Stomach smooth muscle (tissue), 2 donors: ENCODE measurements around the gene ARL6IP5.
A peak's percentile ranks its signal among the peaks of the same experiment; 100 is the strongest.

Experiments used
- H3K27ac ChIP-seq: one replicate; pipeline ENCODE4 v1.7.0; 2013; ENCODE audit warnings: mild to moderate bottlenecking, low read length, inconsistent platforms
- H3K27me3 ChIP-seq, 2 donors: one replicate each; pipeline ENCODE4 v1.7.0; 2013; ENCODE audit warnings: low read length in 2 of 2; ENCODE audit not compliant: insufficient read depth in 2 of 2, control insufficient read depth in 1 of 2
- H3K36me3 ChIP-seq, 2 donors: one replicate each; pipeline ENCODE4 v1.7.0; 2013; ENCODE audit warnings: low read length in 2 of 2; ENCODE audit not compliant: control insufficient read depth in 2 of 2, insufficient read depth in 2 of 2
- H3K4me1 ChIP-seq: one replicate; pipeline ENCODE4 v1.7.0; 2013; ENCODE audit warnings: low read length; ENCODE audit not compliant: control insufficient read depth, insufficient read depth
- H3K4me3 ChIP-seq, 2 donors: one replicate each; pipeline ENCODE4 v1.7.0; 2013; ENCODE audit warnings: low read length in 2 of 2
- H3K9ac ChIP-seq, 2 donors: one replicate each; pipeline ENCODE4 v1.7.0; 2013; ENCODE audit warnings: low read length in 2 of 2, mild to moderate bottlenecking in 1 of 2
- H3K9me3 ChIP-seq, 2 donors: one replicate each; pipeline ENCODE4 v1.7.0; 2013; ENCODE audit warnings: low read length in 2 of 2; ENCODE audit not compliant: control insufficient read depth in 2 of 2
- donor health status: healthy.
- donor health status: Pancreatic carcinoma.

The ARL6IP5 gene

GRCh38 chr3:69066121-69066520 lies 18.6 kb upstream of the ARL6IP5 start:
- no peaks in the 10 kb centered on the region for H3K27me3 ChIP-seq
- no peaks in the 10 kb centered on the region for H3K9me3 ChIP-seq
- H3K36me3 ChIP-seq = peaks cover 8 to 17% of the 10 kb centered on the region in 2 donors
- no peaks in the 10 kb centered on the region for H3K4me1 ChIP-seq
- H3K27ac ChIP-seq = no peak overlapping the region
- no peak overlapping the region for H3K9ac ChIP-seq
- H3K4me3 ChIP-seq = no peak overlapping the region

DNA sequence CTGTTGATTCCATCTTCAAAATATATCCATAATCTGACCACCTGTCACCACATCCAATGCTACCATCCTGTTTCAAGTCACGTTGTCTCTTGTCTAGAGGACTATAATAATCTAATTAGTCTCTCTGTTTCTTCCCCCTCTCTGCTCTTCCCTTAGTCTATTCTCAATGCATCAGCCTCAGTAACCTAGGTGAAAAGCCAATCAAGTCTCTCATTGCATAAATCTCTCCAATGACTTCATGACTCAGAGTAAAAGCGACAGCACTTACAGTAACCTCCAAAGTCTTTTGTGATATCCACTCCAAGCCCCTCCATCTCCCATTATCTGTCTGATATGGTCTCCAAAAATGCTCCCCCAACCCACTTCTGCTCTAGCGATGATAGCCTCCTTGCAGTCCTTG lies 11.8 kb upstream of the ARL6IP5 start:
- H3K9me3 ChIP-seq = no peaks in the 10 kb centered on the region
- H3K4me1 ChIP-seq = no peaks in the 10 kb centered on the region
- no peak overlapping the region for H3K9ac ChIP-seq
- peaks cover 7 to 23% of the 10 kb centered on the region in 2 donors for H3K36me3 ChIP-seq
- H3K27me3 ChIP-seq = no peaks in the 10 kb centered on the region
- H3K27ac ChIP-seq = no peak overlapping the region
- H3K4me3 ChIP-seq = no peak overlapping the region

DNA sequence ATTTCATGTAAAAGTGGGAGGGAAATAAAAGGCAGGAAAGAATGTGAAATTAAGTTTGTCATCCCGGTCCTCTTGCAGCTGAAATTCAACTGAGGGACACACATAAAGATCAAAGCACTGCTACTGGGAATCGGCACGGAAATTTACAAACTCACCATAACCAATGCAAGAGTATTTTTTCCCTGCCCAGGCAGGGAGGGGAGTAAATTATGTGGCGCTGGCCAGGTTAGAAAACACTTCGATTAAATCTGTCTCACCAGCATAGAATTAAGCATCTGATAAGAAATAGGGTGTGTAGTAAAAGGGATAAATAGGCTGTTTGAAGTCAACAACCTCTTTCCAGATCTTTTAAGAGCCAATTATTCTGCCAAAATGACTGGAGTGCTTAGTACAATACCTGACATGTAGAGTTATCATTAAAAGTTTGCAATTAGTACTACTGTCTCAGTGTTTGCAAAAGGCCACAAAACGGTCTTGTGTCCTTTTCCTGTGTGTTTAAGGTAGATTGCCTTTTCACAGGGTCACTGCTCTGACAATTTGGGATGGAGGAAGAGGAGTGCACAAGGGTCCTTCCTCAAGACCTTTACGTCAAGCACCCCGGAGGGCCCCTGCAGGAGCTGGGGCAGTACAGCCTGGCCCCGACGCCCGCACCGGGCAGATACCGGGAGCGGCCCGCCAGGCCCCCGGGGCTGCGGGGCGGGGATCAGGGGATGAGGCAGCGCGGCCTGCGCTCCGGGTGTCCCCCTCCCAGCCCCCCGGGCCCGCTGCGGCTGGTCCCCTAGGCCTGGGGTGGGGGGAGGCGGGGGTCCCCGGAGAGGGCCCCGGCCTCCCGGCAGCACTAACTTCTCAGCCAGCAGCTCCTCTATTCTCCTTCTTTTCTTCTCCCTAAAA lies 5.2 kb upstream of the ARL6IP5 start:
- no peaks in the 10 kb centered on the region for H3K27me3 ChIP-seq
- H3K36me3 ChIP-seq = no peaks in the 10 kb centered on the region
- H3K9me3 ChIP-seq = no peaks in the 10 kb centered on the region
- H3K4me1 ChIP-seq = peaks cover 21% of the 10 kb centered on the region
- H3K4me3 ChIP-seq = peak overlapping the region; percentile 74 to 82
- peak overlapping the region; percentile 69 to 75 for H3K9ac ChIP-seq
- H3K27ac ChIP-seq = no peak overlapping the region

DNA sequence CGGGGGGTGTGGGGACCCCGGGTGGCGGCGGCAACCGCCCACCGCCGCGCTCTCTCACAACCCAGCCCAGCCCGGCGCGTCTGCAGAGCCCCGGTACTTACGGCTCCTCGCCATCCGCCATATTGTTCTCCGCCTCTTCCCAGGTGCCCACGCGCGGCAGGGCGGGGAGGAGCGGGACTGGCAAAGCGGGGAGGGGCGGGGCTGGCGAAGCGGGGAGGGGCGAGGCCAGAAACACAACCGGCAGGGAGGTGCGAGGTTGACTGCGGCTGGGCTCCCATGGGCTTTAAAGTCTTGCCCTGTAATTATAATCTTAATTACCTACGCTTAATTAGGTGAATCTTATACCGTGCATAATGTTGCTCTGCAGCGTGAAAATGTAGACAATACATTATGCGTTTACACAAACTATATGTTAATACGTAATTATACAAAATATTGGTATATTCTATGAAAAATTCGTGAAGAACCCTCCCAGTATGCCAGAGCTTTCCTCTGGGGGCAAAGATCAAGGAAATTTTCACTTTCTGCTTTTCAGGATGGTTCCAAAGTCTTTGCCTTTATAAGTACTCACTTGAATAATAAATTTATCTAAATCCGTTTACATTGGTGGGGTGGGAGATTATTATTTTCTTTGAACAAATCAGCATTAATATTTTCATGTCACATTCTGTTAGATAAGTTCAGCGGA lies 4.4 kb upstream of the ARL6IP5 start, which contains the start of gene UBA3:
Gene UBA3, minus strand, starts transcription at position 133 of the 688 bp plus-strand sequence. Its CDS starts 12 bp downstream, at position 121.
- Histone ChIP-seq H3K9ac (peak within 1 kb of the TSS; percentile 69 to 75), H3K9me3 (no peaks in the 10 kb centered on the region), H3K36me3 (no peaks in the 10 kb centered on the region), H3K4me3 (peak within 1 kb of the TSS; percentile 74 to 82), H3K4me1 (peaks cover 23% of the 10 kb centered on the region), H3K27me3 (no peaks in the 10 kb centered on the region), H3K27ac (no peak within 1 kb of the TSS)

- Histone ChIP-seq H3K9me3 (no peaks in the 10 kb centered on the region), H3K4me1 (peaks cover 32% of the 10 kb centered on the region), H3K9ac (no peak overlapping the region), H3K27me3 (no peaks in the 10 kb centered on the region), H3K27ac (no peak overlapping the region), H3K4me3 (no peak overlapping the region), H3K36me3 (no peaks in the 10 kb centered on the region)
These were observed 3.0 kb upstream of the ARL6IP5 start for GRCh38 chr3:69081583-69082262.

DNA sequence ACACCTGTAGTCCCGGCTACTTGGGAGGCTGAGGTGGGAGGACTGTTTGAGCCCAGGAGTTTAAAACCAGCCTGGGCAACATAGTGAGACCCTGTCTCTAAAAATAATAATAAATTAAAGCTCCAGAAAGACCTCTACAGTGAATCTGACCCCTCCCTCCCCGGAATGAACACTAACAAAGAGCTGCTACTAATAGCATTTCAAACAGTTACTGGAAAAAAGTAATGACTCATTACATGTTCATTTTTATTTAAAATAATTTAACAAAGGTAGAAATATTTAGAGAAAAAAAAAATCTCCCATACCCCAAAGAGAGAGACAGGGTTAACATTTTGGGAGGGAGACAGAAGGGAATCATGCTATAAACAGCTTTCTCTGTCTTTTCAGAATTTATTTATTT lies 2.4 kb upstream of the ARL6IP5 start:
- Histone ChIP-seq H3K27me3 (no peaks in the 10 kb centered on the region), H3K36me3 (no peaks in the 10 kb centered on the region), H3K4me3 (no peak overlapping the region), H3K27ac (no peak overlapping the region), H3K9me3 (no peaks in the 10 kb centered on the region), H3K4me1 (peaks cover 38% of the 10 kb centered on the region), H3K9ac (no peak overlapping the region)

- H3K4me1 ChIP-seq = peaks cover 40% of the 10 kb centered on the region
- no peak overlapping the region for H3K4me3 ChIP-seq
- H3K27me3 ChIP-seq = no peaks in the 10 kb centered on the region
- H3K36me3 ChIP-seq = no peaks in the 10 kb centered on the region
- H3K27ac ChIP-seq = no peak overlapping the region
- no peaks in the 10 kb centered on the region for H3K9me3 ChIP-seq
- no peak overlapping the region for H3K9ac ChIP-seq
These were observed 1.9 kb upstream of the ARL6IP5 start for GRCh38 chr3:69082805-69083204.

- Histone ChIP-seq H3K27me3 (no peaks in the 10 kb centered on the region), H3K4me1 (peaks cover 56% of the 10 kb centered on the region)
These were observed 563 bp downstream of the ARL6IP5 start for GRCh38 chr3:69085168-69085832.

GRCh38 chr3:69085833-69086722 lies 1.3 kb downstream of the ARL6IP5 start:
- Histone ChIP-seq H3K9ac (peak overlapping the region; percentile 87 to 92), H3K27ac (peak overlapping the region; percentile 88), H3K27me3 (no peaks in the 10 kb centered on the region), H3K9me3 (no peaks in the 10 kb centered on the region), H3K4me3 (peak overlapping the region; percentile 96 to 99), H3K4me1 (peaks cover 60% of the 10 kb centered on the region), H3K36me3 (peaks cover 0 to 4% of the 10 kb centered on the region in 2 donors)

More at GRCh38 chr3:69085168-69085832, 563 bp downstream of the ARL6IP5 start:
- peak overlapping the region; percentile 96 to 99 for H3K4me3 ChIP-seq
- H3K36me3 ChIP-seq = peaks cover 0 to 4% of the 10 kb centered on the region in 2 donors
- peak overlapping the region; percentile 88 for H3K27ac ChIP-seq
- H3K9me3 ChIP-seq = no peaks in the 10 kb centered on the region
- peak overlapping the region; percentile 87 to 92 for H3K9ac ChIP-seq
